ENCODE results near the gene WFDC13.

Gene WFDC13

DNA sequence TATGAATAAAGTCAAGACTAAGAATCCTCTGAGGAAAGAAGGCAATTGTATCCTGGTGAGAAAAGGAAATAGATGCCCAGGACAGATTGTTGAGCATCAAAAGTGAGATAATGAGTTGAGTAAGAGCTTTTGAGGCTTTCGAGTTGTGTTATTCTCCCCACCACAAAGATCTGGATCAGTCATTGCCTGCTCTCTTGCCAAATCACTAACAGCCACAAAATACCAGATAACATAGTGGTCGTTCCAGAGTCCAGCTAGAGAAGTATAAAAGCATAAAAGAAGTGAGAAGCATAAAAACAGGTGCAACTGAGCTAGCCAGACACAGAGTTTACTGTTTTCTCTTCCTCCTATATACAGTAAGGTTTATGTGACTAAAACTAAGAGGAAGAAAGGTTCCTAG, 25.2 kb downstream of the WFDC13 start:
- Mint-ChIP-seq H3K36me3 (ENCODE audit: low read depth) (no peaks in the 10 kb centered on the region), H3K27me3 (ENCODE audit: low read depth) (peaks cover 4% of the 10 kb centered on the region), H3K27ac (no peak overlapping the region), H3K4me3 (no peak overlapping the region), H3K9me3 (peaks cover 17% of the 10 kb centered on the region), H3K4me1 (no peaks in the 10 kb centered on the region)
- TF ChIP-seq, protein P1, sequence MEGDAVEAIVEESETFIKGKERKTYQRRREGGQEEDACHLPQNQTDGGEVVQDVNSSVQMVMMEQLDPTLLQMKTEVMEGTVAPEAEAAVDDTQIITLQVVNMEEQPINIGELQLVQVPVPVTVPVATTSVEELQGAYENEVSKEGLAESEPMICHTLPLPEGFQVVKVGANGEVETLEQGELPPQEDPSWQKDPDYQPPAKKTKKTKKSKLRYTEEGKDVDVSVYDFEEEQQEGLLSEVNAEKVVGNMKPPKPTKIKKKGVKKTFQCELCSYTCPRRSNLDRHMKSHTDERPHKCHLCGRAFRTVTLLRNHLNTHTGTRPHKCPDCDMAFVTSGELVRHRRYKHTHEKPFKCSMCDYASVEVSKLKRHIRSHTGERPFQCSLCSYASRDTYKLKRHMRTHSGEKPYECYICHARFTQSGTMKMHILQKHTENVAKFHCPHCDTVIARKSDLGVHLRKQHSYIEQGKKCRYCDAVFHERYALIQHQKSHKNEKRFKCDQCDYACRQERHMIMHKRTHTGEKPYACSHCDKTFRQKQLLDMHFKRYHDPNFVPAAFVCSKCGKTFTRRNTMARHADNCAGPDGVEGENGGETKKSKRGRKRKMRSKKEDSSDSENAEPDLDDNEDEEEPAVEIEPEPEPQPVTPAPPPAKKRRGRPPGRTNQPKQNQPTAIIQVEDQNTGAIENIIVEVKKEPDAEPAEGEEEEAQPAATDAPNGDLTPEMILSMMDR (IDR thresholded peaks at IDR 0.05; ENCODE audit: unreplicated experiment in 3 of 3), result no peak

DNA sequence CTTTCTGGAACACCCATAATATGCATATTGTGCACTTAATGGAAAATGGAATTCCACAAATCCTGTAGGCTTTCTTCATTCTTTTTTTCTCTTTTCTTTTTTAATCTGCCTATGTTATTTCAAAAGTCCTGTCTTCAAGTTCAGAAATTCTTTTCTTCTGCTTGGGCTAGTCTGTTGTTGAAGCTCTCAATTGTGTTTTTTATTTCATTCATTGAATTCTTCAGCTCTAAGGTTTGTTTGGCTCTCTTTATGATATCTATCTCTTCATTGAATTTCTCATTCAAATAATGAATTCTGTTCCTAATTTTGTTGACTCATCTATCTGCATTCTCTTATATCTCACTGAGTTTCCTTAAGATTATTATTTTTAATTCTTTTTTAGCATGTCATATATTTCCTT, 30.4 kb downstream of the WFDC13 start:
- H3K27ac Mint-ChIP-seq, result no peak overlapping the region
- H3K4me3 Mint-ChIP-seq, result no peak overlapping the region
- no peaks in the 10 kb centered on the region for H3K27me3 Mint-ChIP-seq (ENCODE audit: low read depth)
- no peaks in the 10 kb centered on the region for H3K4me1 Mint-ChIP-seq
- H3K36me3 Mint-ChIP-seq (ENCODE audit: low read depth), result no peaks in the 10 kb centered on the region
- TF ChIP-seq, protein P1 (IDR thresholded peaks at IDR 0.05; ENCODE audit: unreplicated experiment in 3 of 3), result no peak
- peaks cover 35% of the 10 kb centered on the region for H3K9me3 Mint-ChIP-seq

DNA sequence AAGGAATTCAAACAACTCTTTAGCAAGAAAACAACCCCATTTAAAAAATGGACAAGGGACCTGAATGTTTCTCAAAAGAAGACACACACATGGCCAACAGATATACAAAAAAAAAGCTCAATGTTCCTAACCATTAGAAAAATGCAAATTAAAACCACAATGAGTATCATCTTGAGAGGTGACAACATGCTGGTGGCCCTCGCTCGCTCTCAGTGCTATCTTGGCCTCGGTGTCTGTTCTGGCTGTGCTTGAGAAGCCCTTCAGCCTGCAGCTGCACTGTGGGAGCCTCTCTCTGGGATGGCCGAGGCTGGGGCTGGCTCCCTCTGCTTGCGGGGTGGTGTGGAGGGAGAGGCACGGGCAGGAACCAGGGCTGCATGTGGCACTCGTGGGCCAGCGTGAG, 33.7 kb downstream of the WFDC13 start:
- Mint-ChIP-seq H3K9me3 (peaks cover 31% of the 10 kb centered on the region), H3K36me3 (ENCODE audit: low read depth) (no peaks in the 10 kb centered on the region), H3K27me3 (ENCODE audit: low read depth) (peaks cover under 1% of the 10 kb centered on the region), H3K4me3 (no peak overlapping the region), H3K27ac (no peak overlapping the region), H3K4me1 (no peaks in the 10 kb centered on the region)
- TF ChIP-seq, protein P1 (IDR thresholded peaks at IDR 0.05; ENCODE audit: unreplicated experiment in 3 of 3), result no peak

DNA sequence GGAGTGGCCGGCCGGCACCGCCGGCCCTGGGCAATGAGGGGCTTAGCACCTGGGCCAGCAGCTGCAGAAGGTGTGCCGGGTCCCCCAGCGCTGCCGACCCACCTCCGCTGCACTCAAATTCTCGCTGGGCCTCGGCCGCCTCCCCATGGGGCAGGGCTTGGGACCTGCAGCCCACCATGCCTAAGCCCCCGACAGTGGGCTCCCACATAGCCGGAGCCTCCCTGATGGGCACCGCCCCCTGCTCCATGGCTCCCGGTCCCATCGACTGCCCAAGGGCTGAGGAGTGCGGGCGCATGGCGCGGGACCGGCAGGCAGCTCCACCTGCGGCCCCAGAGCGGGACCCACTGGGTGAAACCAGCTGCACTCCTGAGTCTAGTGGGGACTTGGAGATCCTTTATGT, 34.1 kb downstream of the WFDC13 start:
- no peaks in the 10 kb centered on the region for H3K4me1 Mint-ChIP-seq
- no peaks in the 10 kb centered on the region for H3K36me3 Mint-ChIP-seq (ENCODE audit: low read depth)
- TF ChIP-seq, protein P1 (IDR thresholded peaks at IDR 0.05; ENCODE audit: unreplicated experiment in 3 of 3), result no peak
- peaks cover 4% of the 10 kb centered on the region for H3K27me3 Mint-ChIP-seq (ENCODE audit: low read depth)
- H3K9me3 Mint-ChIP-seq, result peaks cover 28% of the 10 kb centered on the region
- H3K4me3 Mint-ChIP-seq, result no peak overlapping the region
- H3K27ac Mint-ChIP-seq, result no peak overlapping the region

DNA sequence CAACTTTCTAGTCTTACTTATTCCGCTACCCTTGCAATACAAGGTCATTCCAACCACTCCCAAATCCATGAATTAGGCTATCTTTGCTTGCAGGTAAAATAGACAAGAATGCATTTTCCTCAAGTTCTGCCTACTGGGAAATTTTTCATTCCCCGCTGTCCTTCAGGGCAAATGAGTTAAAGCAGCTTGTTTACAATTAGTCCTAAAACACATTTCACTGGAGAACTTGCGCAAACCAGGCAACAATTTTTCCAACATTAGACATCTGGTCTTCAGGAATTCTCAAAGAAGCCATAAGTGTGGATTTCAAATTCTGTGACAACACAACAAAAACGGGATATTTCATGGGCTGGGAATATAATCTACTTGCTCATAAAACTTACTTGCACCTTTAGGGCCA, 40.8 kb downstream of the WFDC13 start:
- Mint-ChIP-seq H3K4me3 (no peak overlapping the region), H3K9me3 (peaks cover 3% of the 10 kb centered on the region), H3K27ac (no peak overlapping the region), H3K27me3 (ENCODE audit: low read depth) (peaks cover 15% of the 10 kb centered on the region), H3K4me1 (no peaks in the 10 kb centered on the region), H3K36me3 (ENCODE audit: low read depth) (no peaks in the 10 kb centered on the region)
- TF ChIP-seq, protein P1 (IDR thresholded peaks at IDR 0.05; ENCODE audit: unreplicated experiment in 3 of 3), result no peak

DNA sequence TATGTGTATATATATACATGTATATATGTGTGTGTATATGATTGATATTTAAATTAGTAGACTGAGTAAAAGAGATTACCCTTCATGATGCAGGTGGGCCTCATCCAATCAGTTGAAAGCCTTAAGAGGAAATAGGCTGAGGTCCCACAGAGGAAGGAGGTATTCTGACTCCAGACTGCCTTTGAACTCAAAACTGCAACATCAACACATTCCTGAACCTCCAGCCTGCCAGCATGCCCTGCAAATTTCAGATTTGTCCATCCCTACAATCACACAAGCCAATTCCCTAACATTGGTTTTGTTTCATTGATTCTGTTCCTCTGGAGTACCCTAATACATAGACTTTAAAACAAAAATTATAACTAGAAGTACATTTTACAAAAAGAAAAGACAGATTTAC, 43.2 kb downstream of the WFDC13 start:
- Mint-ChIP-seq H3K27me3 (ENCODE audit: low read depth) (peaks cover 19% of the 10 kb centered on the region), H3K4me1 (no peaks in the 10 kb centered on the region), H3K9me3 (no peaks in the 10 kb centered on the region), H3K36me3 (ENCODE audit: low read depth) (no peaks in the 10 kb centered on the region), H3K27ac (no peak overlapping the region), H3K4me3 (no peak overlapping the region)
- TF ChIP-seq, protein P1 (IDR thresholded peaks at IDR 0.05; ENCODE audit: unreplicated experiment in 3 of 3), result no peak
